Measurements from ENCODE around the gene KMT2B. TPM values are rescaled to one million over a fixed set of nuclear protein-coding genes. Genes with fewer than 3 reads are reported as not detected.
A peak's percentile ranks its signal among the peaks of the same experiment; 100 is the strongest.

Gene KMT2B
- total and polyA plus RNA-seq, 9 of the 15 experiments (the other 6 are each of a cell fraction or from before 2014, with no cell fraction given), result 0.63 to 43.9 (median 8.1) TPM

GRCh38 chr19:35704218-35704617 lies 13.6 kb upstream of the KMT2B start, which contains the start of gene ZBTB32 (continued):
- TF ChIP-seq ZNF740 (CRISPR knock-in tag; IDR thresholded peaks at IDR 0.05) (0 out of 2 replicates have a peak, but pooled peaks have one; percentile 14), ZNF740 (tag; IDR thresholded peaks at IDR 0.05) (no peak), MAX (CRISPR knock-in tag; IDR thresholded peaks at IDR 0.05) (peak; percentile 97), CXXC5 (CRISPR knock-in tag; IDR thresholded peaks at IDR 0.05) (peak; percentile 85), CSDE1 (IDR thresholded peaks at IDR 0.05) (0 out of 4 replicates have a peak, but pooled peaks of 1 of the 2 experiments have one; percentile 28), ZBTB1 (CRISPR knock-in tag; IDR thresholded peaks at IDR 0.05; ENCODE audit: borderline replicate concordance, low read depth) (peak; percentile 49; the same call in 1 of the 2 replicates), ARID3A (IDR thresholded peaks at IDR 0.05; ENCODE audit: borderline replicate concordance, low read depth, low read length) (no peak), ZNF79 (CRISPR knock-in tag; IDR thresholded peaks at IDR 0.05; ENCODE audit: low read depth) (no peak), PHF21A (IDR thresholded peaks at IDR 0.05; ENCODE audit: borderline replicate concordance, low read depth) (peak; percentile 100), CBX3 (IDR thresholded peaks at IDR 0.05; ENCODE audit: borderline replicate concordance in 1 of 2, low read length in 2 of 2) (peak in 1 of 2 experiments; percentile 94; a peak in 2 of 3 replicates), CHD2 (IDR thresholded peaks at IDR 0.05; ENCODE audit: low read depth, low read length) (peak; percentile 49; the same call in 1 of the 2 replicates), TSC22D4 (tag; IDR thresholded peaks at IDR 0.05) (no peak), NRF1 (conservative IDR thresholded peaks at IDR 0.05 in 1 of 2, IDR thresholded peaks at IDR 0.05 in 1 of 2) (peak; percentile 50 to 58; a peak in 2 of 4 replicates), MGA (IDR thresholded peaks at IDR 0.05) (peak; percentile 98)

All from K562 (cell line).